OCI-LY3 (cell line): ENCODE measurements around the gene FBXO40.

Experiments used
- H2AFZ ChIP-seq: fragments of 200-600, 300-600 bp; shearing (Covaris generic); 2 replicates; pipeline ENCODE4 v1.6.0; 2014; ENCODE audit warnings: antibody characterized with exemption, low read depth, low read length
- H3K27ac ChIP-seq: fragments of 200-600, 300-600 bp; sonication (generic); 2 replicates; pipeline ENCODE4 v1.5.1; 2014; ENCODE audit warnings: mild to moderate bottlenecking, low read length, moderate library complexity, mixed read lengths
- H3K27me3 ChIP-seq: fragments of 200-600, 300-600 bp; sonication (generic); 2 replicates; pipeline ENCODE4 v1.6.1; 2014; ENCODE audit warnings: low read depth, low read length, mixed read lengths
- H3K36me3 ChIP-seq: fragments of 200-600, 300-600 bp; sonication (generic); replicated peaks from 2 replicates; pipeline ENCODE3; 2014; ENCODE audit warnings: low read depth, low read length, mixed read lengths
- H3K4me1 ChIP-seq: fragments of 300-600, 200-600 bp; sonication (generic); 2 replicates; pipeline ENCODE4 v1.6.1; 2014; ENCODE audit warnings: low read length, mixed read lengths
- H3K4me2 ChIP-seq: fragments of 200-600, 300-600 bp; sonication (generic); 2 replicates; pipeline ENCODE4 v1.6.1; 2014; ENCODE audit warnings: low read length, mixed read lengths
- H3K4me3 ChIP-seq: fragments of 300-600, 200-600 bp; sonication (generic); 2 replicates; pipeline ENCODE4 v1.5.1; 2014; ENCODE audit warnings: antibody characterized with exemption, mild to moderate bottlenecking, low read length, moderate library complexity
- H3K79me2 ChIP-seq: fragments of 300-600, 200-600 bp; shearing (Covaris generic); 2 replicates; pipeline ENCODE4 v1.6.1; 2014; ENCODE audit warnings: mild to moderate bottlenecking, low read length, mixed read lengths
- H3K9ac ChIP-seq: fragments of 300-600, 200-600 bp; shearing (Covaris generic); 2 replicates; pipeline ENCODE4 v1.6.0; 2014; ENCODE audit warnings: mild to moderate bottlenecking, low read length, moderate library complexity
- H3K9me3 ChIP-seq: fragments of 200-600, 300-600 bp; shearing (Covaris generic); 2 replicates; pipeline ENCODE4 v1.6.1; 2014; ENCODE audit warnings: low read length, mixed read lengths; ENCODE audit not compliant: insufficient read depth
- H4K20me1 ChIP-seq: fragments of 200-600, 300-600 bp; sonication (generic); 2 replicates; pipeline ENCODE4 v1.6.1; 2016; ENCODE audit warnings: low read length, mixed read lengths; ENCODE audit not compliant: insufficient read depth
- CTCF ChIP-seq: fragments of 200-600, 300-600 bp; sonication (generic); IDR thresholded peaks from 2 replicates; pipeline ENCODE4 v1.5.1; 2014; ENCODE audit warnings: antibody characterized with exemption, low read length, low read depth
- EZH2phosphoT487 ChIP-seq: fragments of 200-600 bp; shearing (Covaris generic); IDR thresholded peaks from 2 replicates; pipeline ENCODE4 v1.6.1; 2018; ENCODE audit warnings: antibody characterized with exemption, mixed run types, low read depth

Gene FBXO40

GRCh38 chr3:121662742-121663141 is 69.6 kb downstream of the FBXO40 start:
- H3K4me2 ChIP-seq: no peak overlapping the region
- TF ChIP-seq EZH2phosphoT487 (no peak), CTCF (no peak)
- H3K9me3 ChIP-seq: no peaks in the 10 kb centered on the region
- peaks cover 17% of the 10 kb centered on the region for H3K4me1 ChIP-seq
- no peaks in the 10 kb centered on the region for H3K27me3 ChIP-seq
- H3K79me2 ChIP-seq: peaks cover 29% of the 10 kb centered on the region
- H3K27ac ChIP-seq: no peak overlapping the region
- no peak overlapping the region for H3K9ac ChIP-seq
- no peak overlapping the region for H2AFZ ChIP-seq
- no peak overlapping the region for H3K4me3 ChIP-seq
- no peaks in the 10 kb centered on the region for H4K20me1 ChIP-seq
- H3K36me3 ChIP-seq: peaks cover 38% of the 10 kb centered on the region

- H3K27ac ChIP-seq: no peak overlapping the region
- H3K36me3 ChIP-seq: peaks cover 36% of the 10 kb centered on the region
- H3K9me3 ChIP-seq: no peaks in the 10 kb centered on the region
Observed at GRCh38 chr3:121663171-121663847, 70.1 kb downstream of the FBXO40 start.

GRCh38 chr3:121665488-121665887 is 72.3 kb downstream of the FBXO40 start:
- peaks cover 7% of the 10 kb centered on the region for H3K4me1 ChIP-seq
- H3K36me3 ChIP-seq: peaks cover 28% of the 10 kb centered on the region
- H3K9ac ChIP-seq: no peak overlapping the region
- no peaks in the 10 kb centered on the region for H3K27me3 ChIP-seq
- no peak overlapping the region for H3K4me3 ChIP-seq
- H3K27ac ChIP-seq: no peak overlapping the region
- peaks cover 1% of the 10 kb centered on the region; the same call in 1 of the 2 replicates for H3K79me2 ChIP-seq
- H4K20me1 ChIP-seq: no peaks in the 10 kb centered on the region
- no peak for TF ChIP-seq EZH2phosphoT487
- TF ChIP-seq CTCF: no peak
- no peak overlapping the region for H3K4me2 ChIP-seq
- H3K9me3 ChIP-seq: no peaks in the 10 kb centered on the region
- no peak overlapping the region for H2AFZ ChIP-seq

More at GRCh38 chr3:121663171-121663847, 70.1 kb downstream of the FBXO40 start:
- Histone ChIP-seq H2AFZ (no peak overlapping the region), H3K9ac (no peak overlapping the region), H3K27me3 (no peaks in the 10 kb centered on the region), H3K79me2 (peaks cover 23% of the 10 kb centered on the region), H4K20me1 (no peaks in the 10 kb centered on the region), H3K4me3 (no peak overlapping the region), H3K4me2 (no peak overlapping the region), H3K4me1 (peaks cover 17% of the 10 kb centered on the region)
- TF ChIP-seq CTCF (no peak), EZH2phosphoT487 (no peak)

- Histone ChIP-seq H3K27me3 (no peaks in the 10 kb centered on the region), H3K79me2 (no peaks in the 10 kb centered on the region), H2AFZ (no peak overlapping the region), H3K4me2 (no peak overlapping the region), H3K4me1 (no peaks in the 10 kb centered on the region), H4K20me1 (no peaks in the 10 kb centered on the region), H3K9me3 (no peaks in the 10 kb centered on the region), H3K36me3 (peaks cover 28% of the 10 kb centered on the region), H3K4me3 (no peak overlapping the region), H3K27ac (no peak overlapping the region), H3K9ac (no peak overlapping the region)
- no peak for TF ChIP-seq CTCF
Observed at GRCh38 chr3:121667333-121667732, 74.2 kb downstream of the FBXO40 start.
